Type B pancreatic cell (in vitro differentiated cells): ENCODE results near the gene WDFY3. TPM values are rescaled to one million over a fixed set of nuclear protein-coding genes. Genes with fewer than 3 reads are reported as not detected.

Experiments used
- DNase-seq: peaks from one replicate; pipeline ENCODE4 v3.0.0; 2021; ENCODE audit warnings: mixed read lengths; ENCODE audit not compliant: unreplicated experiment; ENCODE audit errors: extremely low spot score
- H3K27ac Mint-ChIP-seq: 2 replicates; pipeline ENCODE4 v1.8.0; 2021; ENCODE audit warnings: mild to moderate bottlenecking, mixed read lengths
- H3K27me3 Mint-ChIP-seq: 2 replicates; pipeline ENCODE4 v1.8.0; 2021; ENCODE audit warnings: mixed read lengths
- H3K36me3 Mint-ChIP-seq: 2 replicates; pipeline ENCODE4 v1.8.0; 2021; ENCODE audit warnings: mixed read lengths
- H3K4me1 Mint-ChIP-seq: one replicate; pipeline ENCODE4 v1.8.0; 2021; ENCODE audit warnings: mixed read lengths; ENCODE audit not compliant: unreplicated experiment
- H3K4me3 Mint-ChIP-seq: 2 replicates; pipeline ENCODE4 v1.8.0; 2021; ENCODE audit warnings: mild to moderate bottlenecking, mixed read lengths
- H3K9me3 Mint-ChIP-seq: 2 replicates; pipeline ENCODE4 v1.8.0; 2021; ENCODE audit warnings: mixed read lengths
- CTCF ChIP-seq: fragments of 200-600 bp; sonication (generic); conservative IDR thresholded peaks from 2 replicates; pipeline ENCODE4 v1.5.0; 2021; ENCODE audit warnings: antibody characterized with exemption, mild to moderate bottlenecking
- total RNA-seq: library from RNA; stranded (reverse); gene quantifications from 2 replicates; pipeline ENCODE4 v1.2.1, GENCODE V29; 2021; ENCODE audit warnings: low replicate concordance

Gene WDFY3
- total RNA-seq, 1 donor from 2014 or later: 79.5 TPM

GRCh38 chr4:84678976-84679744 lies 287.3 kb downstream of the WDFY3 start:
- TF ChIP-seq CTCF: no peak
- no peak for DNase-seq
- no peak overlapping the region for H3K27ac Mint-ChIP-seq
- H3K9me3 Mint-ChIP-seq: no peaks in the 10 kb centered on the region
- H3K4me1 Mint-ChIP-seq: peaks cover 7% of the 10 kb centered on the region
- H3K4me3 Mint-ChIP-seq: no peak overlapping the region
- peaks cover 51% of the 10 kb centered on the region for H3K36me3 Mint-ChIP-seq
- no peaks in the 10 kb centered on the region for H3K27me3 Mint-ChIP-seq

GRCh38 chr4:84677995-84678394 lies 288.5 kb downstream of the WDFY3 start:
- Mint-ChIP-seq H3K27ac (no peak overlapping the region), H3K27me3 (no peaks in the 10 kb centered on the region), H3K4me1 (peaks cover 7% of the 10 kb centered on the region), H3K4me3 (no peak overlapping the region), H3K36me3 (peaks cover 44% of the 10 kb centered on the region), H3K9me3 (no peaks in the 10 kb centered on the region)
- DNase-seq: no peak
- no peak for TF ChIP-seq CTCF

GRCh38 chr4:84677093-84677492 lies 289.4 kb downstream of the WDFY3 start:
- Mint-ChIP-seq H3K4me3 (no peak overlapping the region), H3K36me3 (peaks cover 44% of the 10 kb centered on the region), H3K27me3 (no peaks in the 10 kb centered on the region), H3K4me1 (peaks cover 7% of the 10 kb centered on the region), H3K27ac (no peak overlapping the region), H3K9me3 (no peaks in the 10 kb centered on the region)
- TF ChIP-seq CTCF: no peak
- DNase-seq: no peak

- Mint-ChIP-seq H3K27me3 (no peaks in the 10 kb centered on the region), H3K36me3 (peaks cover 30% of the 10 kb centered on the region), H3K9me3 (no peaks in the 10 kb centered on the region), H3K27ac (no peak overlapping the region), H3K4me3 (no peak overlapping the region), H3K4me1 (no peaks in the 10 kb centered on the region)
- no peak for TF ChIP-seq CTCF
- DNase-seq: no peak
These were observed 292.8 kb downstream of the WDFY3 start for GRCh38 chr4:84673475-84674240.

- no peaks in the 10 kb centered on the region for H3K27me3 Mint-ChIP-seq
- TF ChIP-seq CTCF: no peak
- H3K4me1 Mint-ChIP-seq: no peaks in the 10 kb centered on the region
- no peak overlapping the region for H3K27ac Mint-ChIP-seq
- H3K9me3 Mint-ChIP-seq: no peaks in the 10 kb centered on the region
- H3K36me3 Mint-ChIP-seq: peaks cover 33% of the 10 kb centered on the region
- DNase-seq: no peak
- H3K4me3 Mint-ChIP-seq: no peak overlapping the region
These were observed 294.3 kb downstream of the WDFY3 start for GRCh38 chr4:84672177-84672576.
